ENCODE results near the gene MYLK4. TPM values are rescaled to one million over a fixed set of nuclear protein-coding genes. Genes with fewer than 3 reads are reported as not detected.
A peak's percentile ranks its signal among the peaks of the same experiment; 100 is the strongest.

The MYLK4 gene
- total RNA-seq, 1 experiment from 2014 or later = 0.93 TPM

DNA sequence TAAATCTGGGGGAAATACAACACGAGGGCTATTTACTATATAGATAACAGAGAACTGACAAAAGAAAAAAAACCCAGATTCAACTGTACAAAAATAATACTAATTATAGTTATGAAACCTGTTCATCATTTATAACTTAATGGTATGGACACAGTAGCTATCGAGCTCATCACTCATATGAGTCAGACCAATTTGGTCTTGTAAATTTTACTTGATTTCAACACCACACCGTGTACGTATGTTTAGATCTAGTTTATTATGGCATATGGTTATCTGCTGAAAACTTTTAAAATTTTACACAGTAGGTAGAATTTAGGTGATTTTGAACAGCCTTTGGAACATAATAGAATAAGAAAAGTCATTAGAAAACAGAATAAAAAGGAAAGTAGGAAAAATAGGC is 5.5 kb downstream of the MYLK4 start:
- ChIA-PET POLR2A (interaction anchor here (0.7 kb wide), 1 partner anchor 11 kb away, joined by 3 read pairs; no protein-coding TSS in a partner anchor), CTCF (interaction anchor here (0.6 to 1.0 kb wide), 3 partner anchors 144 to 1149 kb away, joined by 3 to 4 read pairs (median 3); no protein-coding TSS in a partner anchor)
- Mint-ChIP-seq H3K9me3 (ENCODE audit: unreplicated experiment) (no peaks in the 10 kb centered on the region), H3K4me3 (ENCODE audit: unreplicated experiment) (no peak overlapping the region), H3K4me1 (ENCODE audit: insufficient read depth, unreplicated experiment) (no peaks in the 10 kb centered on the region), H3K36me3 (ENCODE audit: insufficient read depth, unreplicated experiment) (no peaks in the 10 kb centered on the region), H3K27ac (ENCODE audit: low read depth, unreplicated experiment) (no peak overlapping the region), H3K27me3 (ENCODE audit: insufficient read depth, unreplicated experiment) (no peaks in the 10 kb centered on the region)
- intact Hi-C loops (cut with micrococcal nuclease) = no loop called here
- TF ChIP-seq, protein P1, sequence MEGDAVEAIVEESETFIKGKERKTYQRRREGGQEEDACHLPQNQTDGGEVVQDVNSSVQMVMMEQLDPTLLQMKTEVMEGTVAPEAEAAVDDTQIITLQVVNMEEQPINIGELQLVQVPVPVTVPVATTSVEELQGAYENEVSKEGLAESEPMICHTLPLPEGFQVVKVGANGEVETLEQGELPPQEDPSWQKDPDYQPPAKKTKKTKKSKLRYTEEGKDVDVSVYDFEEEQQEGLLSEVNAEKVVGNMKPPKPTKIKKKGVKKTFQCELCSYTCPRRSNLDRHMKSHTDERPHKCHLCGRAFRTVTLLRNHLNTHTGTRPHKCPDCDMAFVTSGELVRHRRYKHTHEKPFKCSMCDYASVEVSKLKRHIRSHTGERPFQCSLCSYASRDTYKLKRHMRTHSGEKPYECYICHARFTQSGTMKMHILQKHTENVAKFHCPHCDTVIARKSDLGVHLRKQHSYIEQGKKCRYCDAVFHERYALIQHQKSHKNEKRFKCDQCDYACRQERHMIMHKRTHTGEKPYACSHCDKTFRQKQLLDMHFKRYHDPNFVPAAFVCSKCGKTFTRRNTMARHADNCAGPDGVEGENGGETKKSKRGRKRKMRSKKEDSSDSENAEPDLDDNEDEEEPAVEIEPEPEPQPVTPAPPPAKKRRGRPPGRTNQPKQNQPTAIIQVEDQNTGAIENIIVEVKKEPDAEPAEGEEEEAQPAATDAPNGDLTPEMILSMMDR (IDR thresholded peaks at IDR 0.05; ENCODE audit: unreplicated experiment) = no peak
- no peak for DNase-seq (ENCODE audit: unreplicated experiment)
- BruUV-seq (replicated peaks) = no TSS peak

GRCh38 chr6:2744778-2745177 is 5.9 kb downstream of the MYLK4 start:
- Mint-ChIP-seq H3K9me3 (ENCODE audit: unreplicated experiment) (no peaks in the 10 kb centered on the region), H3K27ac (ENCODE audit: low read depth, unreplicated experiment) (no peak overlapping the region), H3K36me3 (ENCODE audit: insufficient read depth, unreplicated experiment) (no peaks in the 10 kb centered on the region), H3K4me1 (ENCODE audit: insufficient read depth, unreplicated experiment) (no peaks in the 10 kb centered on the region), H3K4me3 (ENCODE audit: unreplicated experiment) (no peak overlapping the region), H3K27me3 (ENCODE audit: insufficient read depth, unreplicated experiment) (no peaks in the 10 kb centered on the region)
- CTCF ChIA-PET = interaction anchor here (1.0 kb wide), 1 partner anchor 1148 kb away, joined by 3 read pairs; no protein-coding TSS in a partner anchor
- POLR2A ChIA-PET = interaction anchor here (0.7 to 0.9 kb wide), 2 partner anchors 11 to 21 kb away, joined by 3 to 4 read pairs; partner anchors contain the start of gene WRNIP1
- intact Hi-C loops (cut with micrococcal nuclease) = no loop called here
- TF ChIP-seq, protein P1 (IDR thresholded peaks at IDR 0.05; ENCODE audit: unreplicated experiment) = no peak
- BruUV-seq (replicated peaks) = no TSS peak
- no peak for DNase-seq (ENCODE audit: unreplicated experiment)

- no peak for DNase-seq (ENCODE audit: unreplicated experiment)
- ChIA-PET CTCF (interaction anchor here (1.2 kb wide), 1 partner anchor 12 kb away, joined by 4 read pairs; no protein-coding TSS in a partner anchor), POLR2A (interaction anchor here (0.9 kb wide), 1 partner anchor 21 kb away, joined by 4 read pairs; the partner anchor contains the start of gene WRNIP1)
- intact Hi-C loops (cut with micrococcal nuclease) = no loop called here
- Mint-ChIP-seq H3K9me3 (ENCODE audit: unreplicated experiment) (no peaks in the 10 kb centered on the region), H3K27me3 (ENCODE audit: insufficient read depth, unreplicated experiment) (no peaks in the 10 kb centered on the region), H3K4me1 (ENCODE audit: insufficient read depth, unreplicated experiment) (no peaks in the 10 kb centered on the region), H3K36me3 (ENCODE audit: insufficient read depth, unreplicated experiment) (no peaks in the 10 kb centered on the region), H3K27ac (ENCODE audit: low read depth, unreplicated experiment) (no peak overlapping the region), H3K4me3 (ENCODE audit: unreplicated experiment) (no peak overlapping the region)
- TF ChIP-seq, protein P1 (IDR thresholded peaks at IDR 0.05; ENCODE audit: unreplicated experiment) = peak; percentile 18
- BruUV-seq (replicated peaks) = no TSS peak
Measured at GRCh38 chr6:2744209-2744771, 6.4 kb downstream of the MYLK4 start.

- Mint-ChIP-seq H3K36me3 (ENCODE audit: insufficient read depth, unreplicated experiment) (no peaks in the 10 kb centered on the region), H3K9me3 (ENCODE audit: unreplicated experiment) (no peaks in the 10 kb centered on the region), H3K27me3 (ENCODE audit: insufficient read depth, unreplicated experiment) (no peaks in the 10 kb centered on the region), H3K27ac (ENCODE audit: low read depth, unreplicated experiment) (no peak overlapping the region), H3K4me1 (ENCODE audit: insufficient read depth, unreplicated experiment) (no peaks in the 10 kb centered on the region), H3K4me3 (ENCODE audit: unreplicated experiment) (no peak overlapping the region)
- DNase-seq (ENCODE audit: unreplicated experiment) = no peak
- intact Hi-C loops (cut with micrococcal nuclease) = no loop called here
- POLR2A ChIA-PET = interaction anchor here (0.5 to 0.9 kb wide), 2 partner anchors 22 to 40 kb away, joined by 3 to 4 read pairs; partner anchors contain the start of gene WRNIP1
- CTCF ChIA-PET = interaction anchor here (0.7 to 1.2 kb wide), 3 partner anchors 11 to 1147 kb away, joined by 4 to 5 read pairs (median 4); no protein-coding TSS in a partner anchor
- BruUV-seq (replicated peaks) = no TSS peak
- TF ChIP-seq, protein P1 (IDR thresholded peaks at IDR 0.05; ENCODE audit: unreplicated experiment) = no peak
Measured at GRCh38 chr6:2743280-2744208, 7.2 kb downstream of the MYLK4 start.
